ENCODE data around the gene CBLB. TPM values are rescaled to one million over a fixed set of nuclear protein-coding genes. Genes with fewer than 3 reads are reported as not detected.

The CBLB gene
- total RNA-seq, 2 donors from 2014 or later = 31.1 to 40.5 TPM

- TF ChIP-seq POLR2A (IDR thresholded peaks at IDR 0.05) (no peak), CTCF (IDR thresholded peaks at IDR 0.05) (no peak)
- Histone ChIP-seq H3K36me3 (replicated peaks in 1 of 2; ENCODE audit: insufficient read depth in 1 of 2, low read depth in 2 of 2) (no peaks in the 10 kb centered on the region), H3K9me3 (no peaks in the 10 kb centered on the region), H3K27me3 (no peaks in the 10 kb centered on the region), H3K4me3 (no peak overlapping the region), H3K4me1 (peaks cover 6% of the 10 kb centered on the region), H3K27ac (peak overlapping the region in 1 of 4 donors; percentile 19)
- intact Hi-C loops (cut with DNase I) = no loop called here
- DNase-seq (no peak), ATAC-seq (no peak)
Measured at GRCh38 chr3:105835606-105836005, 33.2 kb downstream of the CBLB start.

- peak overlapping the region in 1 of 4 donors; percentile 19 for H3K27ac ChIP-seq
- intact Hi-C loops (cut with DNase I) = no loop called here
- ATAC-seq (no peak), DNase-seq (no peak)
- no peak overlapping the region for H3K4me3 ChIP-seq
- H3K27me3 ChIP-seq = no peaks in the 10 kb centered on the region
- TF ChIP-seq POLR2A (IDR thresholded peaks at IDR 0.05) = no peak
- TF ChIP-seq CTCF (IDR thresholded peaks at IDR 0.05) = no peak
- H3K36me3 ChIP-seq (replicated peaks in 1 of 2; ENCODE audit: insufficient read depth in 1 of 2, low read depth in 2 of 2) = no peaks in the 10 kb centered on the region
- H3K4me1 ChIP-seq = peaks cover 6% of the 10 kb centered on the region
- WGBS, 2 donors = 70 to 75% methylated on average over 3 of the region's 3 CpGs
- no peaks in the 10 kb centered on the region for H3K9me3 ChIP-seq
Measured at GRCh38 chr3:105834768-105835167, 34.0 kb downstream of the CBLB start.

GRCh38 chr3:105832644-105833043 is 36.2 kb downstream of the CBLB start:
- H3K4me3 ChIP-seq = no peak overlapping the region
- WGBS, 2 donors = 70 to 83% methylated on average over 4 of the region's 4 CpGs
- intact Hi-C loops (cut with DNase I) = no loop called here
- DNase-seq = no peak
- TF ChIP-seq POLR2A (IDR thresholded peaks at IDR 0.05) (no peak), CTCF (IDR thresholded peaks at IDR 0.05) (no peak)
- H3K36me3 ChIP-seq (replicated peaks in 1 of 2; ENCODE audit: insufficient read depth in 1 of 2, low read depth in 2 of 2) = no peaks in the 10 kb centered on the region
- no peaks in the 10 kb centered on the region for H3K9me3 ChIP-seq
- H3K4me1 ChIP-seq = peaks cover 6% of the 10 kb centered on the region
- no peak overlapping the region for H3K27ac ChIP-seq
- ATAC-seq = no peak
- H3K27me3 ChIP-seq = no peaks in the 10 kb centered on the region

- no peak for ATAC-seq
Measured at GRCh38 chr3:105830836-105831235, 38.0 kb downstream of the CBLB start.

GRCh38 chr3:105829871-105830622 is 38.8 kb downstream of the CBLB start:
- no peak for ATAC-seq

More at GRCh38 chr3:105830836-105831235, 38.0 kb downstream of the CBLB start:
- no peaks in the 10 kb centered on the region for H3K27me3 ChIP-seq
- intact Hi-C loops (cut with DNase I) = no loop called here
- H3K9me3 ChIP-seq = no peaks in the 10 kb centered on the region
- no peak for DNase-seq
- H3K27ac ChIP-seq = no peak overlapping the region
- no peak for TF ChIP-seq POLR2A (IDR thresholded peaks at IDR 0.05)
- no peaks in the 10 kb centered on the region for H3K36me3 ChIP-seq (replicated peaks in 1 of 2; ENCODE audit: insufficient read depth in 1 of 2, low read depth in 2 of 2)
- 84 to 89% methylated on average over 2 of the region's 2 CpGs for WGBS, 2 donors
- peaks cover 4% of the 10 kb centered on the region for H3K4me1 ChIP-seq
- no peak overlapping the region for H3K4me3 ChIP-seq

More at GRCh38 chr3:105829871-105830622, 38.8 kb downstream of the CBLB start:
- H3K4me3 ChIP-seq = no peak overlapping the region
- H3K27ac ChIP-seq = no peak overlapping the region
- H3K4me1 ChIP-seq = no peaks in the 10 kb centered on the region
- 82 to 87% methylated on average over 4 of the region's 4 CpGs for WGBS, 2 donors
- no peaks in the 10 kb centered on the region for H3K9me3 ChIP-seq
- DNase-seq = no peak
- intact Hi-C loops (cut with DNase I) = no loop called here
- no peaks in the 10 kb centered on the region for H3K36me3 ChIP-seq (replicated peaks in 1 of 2; ENCODE audit: insufficient read depth in 1 of 2, low read depth in 2 of 2)
- TF ChIP-seq POLR2A (IDR thresholded peaks at IDR 0.05) (no peak), CTCF (IDR thresholded peaks at IDR 0.05) (no peak)
- no peaks in the 10 kb centered on the region for H3K27me3 ChIP-seq
